GM12891 (cell line): Measurements from ENCODE around the gene OR1M1.
"Not testable (repeated sequence)": the region's sequence is repeated elsewhere in the genome, so short reads cannot be mapped to it uniquely, and the experiment has no call there.

Experiments used
- PAX5 ChIP-seq: IDR thresholded peaks from 2 replicates; pipeline ENCODE4 v1.6.1; 2011; ENCODE audit warnings: low read length, moderate library complexity, mild to moderate bottlenecking; ENCODE audit not compliant: insufficient read depth, severe bottlenecking
- TAF1 ChIP-seq: IDR thresholded peaks from 2 replicates; pipeline ENCODE4 v1.6.1; 2011; ENCODE audit warnings: low read depth, low read length, control low read depth

DNA sequence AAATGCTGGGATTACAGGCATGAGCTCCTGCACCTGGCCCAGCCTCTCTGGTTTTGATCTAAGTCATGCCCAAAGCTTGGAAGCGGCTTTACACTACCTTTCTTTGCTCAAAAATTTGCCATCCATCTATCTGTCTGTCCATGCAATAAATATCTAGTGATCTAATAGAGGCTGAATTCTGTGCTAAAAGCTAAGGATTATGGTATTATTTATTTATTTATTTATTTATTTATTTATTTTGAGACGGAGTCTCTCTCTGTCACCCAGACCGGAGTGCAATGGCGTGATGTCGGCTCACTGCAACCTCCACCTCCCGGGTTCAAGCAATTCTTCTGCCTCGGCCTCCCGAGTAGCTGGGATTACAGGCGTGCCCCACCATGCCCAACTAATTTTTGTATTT is 30.7 kb upstream of the OR1M1 start:
- TF ChIP-seq PAX5, TAF1: not testable (repeated sequence)
